PC-3 (cell line): Measurements from ENCODE around the gene DENND4B.

Experiments used
- CTCF ChIP-seq: fragments of 300-600 bp; sonication (generic); conservative IDR thresholded peaks from 2 replicates; pipeline ENCODE4 v1.5.1; 2017; ENCODE audit warnings: antibody characterized with exemption, low read depth, mild to moderate bottlenecking, low read length
- EZH2 ChIP-seq: fragments of 300-600 bp; sonication (generic); IDR thresholded peaks from one replicate; pipeline ENCODE4 v1.6.1; 2017; ENCODE audit warnings: antibody characterized with exemption, mild to moderate bottlenecking, low read length; ENCODE audit not compliant: unreplicated experiment

- TF ChIP-seq CTCF (no peak), EZH2 (no peak)
These were observed 7.0 kb downstream of the DENND4B start for GRCh38 chr1:153939476-153939875.
